Osteocyte (in vitro differentiated cells): ENCODE measurements around the gene SLAIN2. TPM values are rescaled to one million over a fixed set of nuclear protein-coding genes. Genes with fewer than 3 reads are reported as not detected.

Source experiments
- DNase-seq: peaks from one replicate; pipeline ENCODE4 v3.0.0; 2021; ENCODE audit warnings: mixed read lengths; ENCODE audit not compliant: unreplicated experiment; ENCODE audit errors: extremely low spot score
- H3K27ac Mint-ChIP-seq: one replicate; pipeline ENCODE4 v1.8.0; 2021; ENCODE audit warnings: mild to moderate bottlenecking, mixed read lengths; ENCODE audit not compliant: unreplicated experiment
- H3K27me3 Mint-ChIP-seq: one replicate; pipeline ENCODE4 v1.8.0; 2021; ENCODE audit warnings: mixed read lengths; ENCODE audit not compliant: unreplicated experiment
- H3K36me3 Mint-ChIP-seq: one replicate; pipeline ENCODE4 v1.8.0; 2021; ENCODE audit warnings: mixed read lengths; ENCODE audit not compliant: unreplicated experiment
- H3K4me1 Mint-ChIP-seq: one replicate; pipeline ENCODE4 v1.8.0; 2021; ENCODE audit warnings: mixed read lengths; ENCODE audit not compliant: unreplicated experiment
- H3K4me3 Mint-ChIP-seq: one replicate; pipeline ENCODE4 v1.8.0; 2021; ENCODE audit warnings: mild to moderate bottlenecking, moderate library complexity, mixed read lengths; ENCODE audit not compliant: unreplicated experiment
- H3K9me3 Mint-ChIP-seq: one replicate; pipeline ENCODE4 v1.8.0; 2021; ENCODE audit warnings: mixed read lengths; ENCODE audit not compliant: unreplicated experiment
- CTCF ChIP-seq: fragments of 200-600 bp; sonication (generic); IDR thresholded peaks from 2 replicates; pipeline ENCODE4 v1.5.0; 2021; ENCODE audit warnings: antibody characterized with exemption, mild to moderate bottlenecking, moderate library complexity
- total RNA-seq: library from RNA; stranded (reverse); gene quantifications from 2 replicates; pipeline ENCODE4 v1.2.1, GENCODE V29; 2021

The SLAIN2 gene
- total RNA-seq, 1 donor from 2014 or later = 82.7 TPM

GRCh38 chr4:48372272-48372671 is 30.9 kb downstream of the SLAIN2 start:
- Mint-ChIP-seq H3K4me1 (peaks cover 25% of the 10 kb centered on the region), H3K4me3 (no peak overlapping the region), H3K9me3 (no peaks in the 10 kb centered on the region), H3K27me3 (no peaks in the 10 kb centered on the region), H3K27ac (no peak overlapping the region), H3K36me3 (peaks cover 2% of the 10 kb centered on the region)
- TF ChIP-seq CTCF = no peak
- DNase-seq = no peak

DNA sequence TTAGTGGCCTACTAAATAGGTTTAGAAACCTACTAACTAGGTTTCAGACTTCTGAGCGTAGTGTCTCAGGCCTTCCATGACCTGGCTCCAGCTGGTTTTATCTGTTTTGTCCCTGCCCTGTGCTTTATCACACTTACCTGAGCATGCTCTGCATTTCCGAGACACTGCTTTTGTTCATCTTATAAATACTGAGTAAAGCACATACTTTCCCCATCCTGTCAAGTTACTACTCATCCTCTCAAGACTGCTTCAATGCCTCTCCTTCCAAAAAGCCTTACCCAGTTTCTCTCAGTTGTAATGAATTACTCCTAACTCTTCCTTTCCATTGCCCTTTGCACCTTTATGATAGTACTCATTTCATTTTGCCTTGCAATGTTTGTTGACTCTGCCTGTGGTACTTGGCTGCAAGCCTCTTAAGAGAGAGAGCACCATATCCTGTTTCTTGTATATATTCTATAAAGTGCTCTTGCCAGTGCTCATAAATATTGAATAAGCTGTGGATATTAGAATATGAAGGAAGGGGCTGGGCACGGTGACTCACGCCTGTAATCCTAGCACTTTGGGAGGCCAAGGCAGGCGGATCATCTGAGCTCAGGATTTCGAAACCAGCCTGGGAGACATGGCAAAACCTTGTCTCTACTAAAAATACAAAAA is 34.4 kb downstream of the SLAIN2 start:
- H3K36me3 Mint-ChIP-seq = peaks cover 13% of the 10 kb centered on the region
- H3K9me3 Mint-ChIP-seq = no peaks in the 10 kb centered on the region
- peak overlapping the region; percentile 59 for H3K27ac Mint-ChIP-seq
- no peak for DNase-seq
- H3K4me3 Mint-ChIP-seq = no peak overlapping the region
- H3K27me3 Mint-ChIP-seq = no peaks in the 10 kb centered on the region
- H3K4me1 Mint-ChIP-seq = peaks cover 16% of the 10 kb centered on the region
- TF ChIP-seq CTCF = no peak

GRCh38 chr4:48379587-48380180 is 38.4 kb downstream of the SLAIN2 start:
- no peaks in the 10 kb centered on the region for H3K9me3 Mint-ChIP-seq
- no peak for TF ChIP-seq CTCF
- peaks cover 28% of the 10 kb centered on the region for H3K36me3 Mint-ChIP-seq
- no peaks in the 10 kb centered on the region for H3K27me3 Mint-ChIP-seq
- peaks cover 16% of the 10 kb centered on the region for H3K4me1 Mint-ChIP-seq
- no peak overlapping the region for H3K27ac Mint-ChIP-seq
- H3K4me3 Mint-ChIP-seq = no peak overlapping the region
- no peak for DNase-seq

GRCh38 chr4:48380583-48381167 is 39.3 kb downstream of the SLAIN2 start:
- Mint-ChIP-seq H3K4me3 (no peak overlapping the region), H3K4me1 (peaks cover 9% of the 10 kb centered on the region), H3K36me3 (peaks cover 32% of the 10 kb centered on the region), H3K27me3 (no peaks in the 10 kb centered on the region), H3K27ac (no peak overlapping the region), H3K9me3 (no peaks in the 10 kb centered on the region)
- no peak for DNase-seq
- no peak for TF ChIP-seq CTCF

DNA sequence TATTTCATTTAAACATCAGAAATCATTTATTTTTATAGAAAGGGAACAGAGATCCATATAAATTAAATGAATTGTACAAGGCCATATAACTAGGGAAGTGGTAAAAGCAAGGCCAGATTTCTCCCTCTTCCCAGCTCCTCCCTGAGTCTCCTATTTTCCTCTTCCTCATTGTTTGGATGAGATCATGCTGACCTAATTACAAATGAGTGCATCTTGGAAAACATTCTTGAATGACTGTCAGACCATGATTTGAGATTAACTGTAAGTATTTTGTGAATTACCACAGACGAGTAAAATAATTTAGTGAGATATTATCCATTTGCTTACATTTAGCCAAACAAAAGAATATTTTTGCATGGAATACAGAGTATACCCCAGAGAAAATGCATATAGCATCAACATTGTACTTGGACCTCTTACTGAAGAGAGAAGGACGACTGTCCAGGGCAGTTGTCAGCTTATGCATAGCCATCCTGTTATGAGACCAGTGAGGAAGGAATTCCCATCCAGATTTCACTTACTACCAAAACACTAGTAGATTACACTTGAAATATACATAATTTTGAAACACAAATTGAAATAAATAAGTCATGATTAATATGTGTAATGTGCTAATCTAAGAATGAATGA is 47.3 kb downstream of the SLAIN2 start:
- Mint-ChIP-seq H3K9me3 (no peaks in the 10 kb centered on the region), H3K27me3 (no peaks in the 10 kb centered on the region), H3K4me1 (no peaks in the 10 kb centered on the region), H3K4me3 (no peak overlapping the region), H3K36me3 (peaks cover 32% of the 10 kb centered on the region), H3K27ac (no peak overlapping the region)
- no peak for DNase-seq
- TF ChIP-seq CTCF = no peak
